Measurements from ENCODE around the gene SLC29A2. TPM values are rescaled to one million over a fixed set of nuclear protein-coding genes. Genes with fewer than 3 reads are reported as not detected.

SLC29A2 gene
- total and polyA plus RNA-seq, 2 of the 8 experiments (the other 6 are each of a cell fraction or from before 2014, with no cell fraction given), result 29.3 to 31.6 TPM

- H4K91ac ChIP-seq (replicated peaks; ENCODE audit: insufficient read length, low read length), result no peak overlapping the region
- no peaks in the 10 kb centered on the region for H3K79me1 ChIP-seq (ENCODE audit: low read depth, low read length)
- no peak overlapping the region for H3K18ac ChIP-seq (ENCODE audit: extremely low read depth, low read length)
- H3K4me2 ChIP-seq (ENCODE audit: insufficient read depth in 1 of 2, low read depth in 2 of 2, low read length in 2 of 2), result no peak overlapping the region
- no peak overlapping the region for H2BK20ac ChIP-seq (ENCODE audit: low read length)
- no peak overlapping the region for H3K27ac ChIP-seq (ENCODE audit: low read depth, low read length)
- no peaks in the 10 kb centered on the region for H3K27me3 ChIP-seq (replicated peaks in 1 of 4; ENCODE audit: control insufficient read depth in 3 of 4, extremely low read depth in 1 of 4, insufficient read depth in 3 of 4, low read length in 3 of 4)
- H3K23ac ChIP-seq (ENCODE audit: insufficient read length), result no peak overlapping the region
- peaks cover 24 to 43% (median 41%) of the 10 kb centered on the region in 4 experiments for H3K36me3 ChIP-seq (ENCODE audit: control insufficient read depth in 2 of 4, insufficient read depth in 4 of 4, low read length in 3 of 4)
- H2BK12ac ChIP-seq (ENCODE audit: low read depth, low read length), result no peak overlapping the region
- no peak overlapping the region for H3K56ac ChIP-seq (replicated peaks; ENCODE audit: insufficient read length, low read depth, low read length)
- H4K5ac ChIP-seq (ENCODE audit: insufficient read length, low read depth, low read length), result no peak overlapping the region
- no peak overlapping the region for H4K8ac ChIP-seq (ENCODE audit: extremely low read depth, insufficient read depth, low read length)
- ChIA-PET POLR2A (ENCODE audit: partially characterized antibody) (interaction anchor here (0.7 to 28.7 kb wide), 9 partner anchors 6 to 361 kb away, joined by 3 to 487 read pairs (median 4); partner anchors contain the start of genes B4GAT1, BRMS1, CD248 and RIN1), CTCF (ENCODE audit: partially characterized antibody) (interaction anchor here (0.8 to 4.4 kb wide), 14 partner anchors 11 to 519 kb away, joined by 3 to 39 read pairs (median 5); partner anchors contain the start of genes NPAS4 and RIN1)
- no peaks in the 10 kb centered on the region for H3K23me2 ChIP-seq (ENCODE audit: low read depth, low read length)
- peaks cover 3 to 21% of the 10 kb centered on the region in 2 experiments for H4K20me1 ChIP-seq (replicated peaks in 1 of 2; ENCODE audit: control insufficient read depth in 1 of 2, insufficient read depth in 2 of 2, low read length in 2 of 2)
- WGBS, 2 experiments (ENCODE audit: extremely low coverage in 1 of 2, insufficient coverage in 1 of 2, insufficient read length in 1 of 2, insufficient replicate concordance in 2 of 2, low coverage in 1 of 2, low lambda C conversion rate in 2 of 2, missing lambda C conversion rate in 1 of 2), result 88% methylated on average over 9 of the region's 9 CpGs; no CpG with 5 or more reads in 1 of the 2 experiments
- H2BK120ac ChIP-seq (replicated peaks; ENCODE audit: low read depth, low read length), result no peak overlapping the region
- H2AFZ ChIP-seq (ENCODE audit: low read length), result no peak overlapping the region
- H2AK5ac ChIP-seq (ENCODE audit: low read depth, low read length), result no peak overlapping the region
- no peak for DNase-seq (ENCODE audit: low read depth in 1 of 2, low spot score in 2 of 2)
- H3K9me3 ChIP-seq (ENCODE audit: insufficient read depth in 2 of 2, low read depth in 1 of 2, low read length in 1 of 2), result no peaks in the 10 kb centered on the region
- no peak overlapping the region for H2BK15ac ChIP-seq (ENCODE audit: low read length)
- no peak overlapping the region for H2BK5ac ChIP-seq (ENCODE audit: low read depth, low read length)
- H3K14ac ChIP-seq (ENCODE audit: insufficient read length), result no peak overlapping the region
- TF ChIP-seq CEBPB (IDR thresholded peaks at IDR 0.05; ENCODE audit: low read depth, low read length), result no peak
- TF ChIP-seq POLR2A (IDR thresholded peaks at IDR 0.05; ENCODE audit: control extremely low read depth in 1 of 2, low read depth in 2 of 2, low read length in 2 of 2), result peak in 1 of 2 experiments; percentile 16; a peak in 2 of 3 replicates
- H3K9ac ChIP-seq (replicated peaks in 1 of 4; ENCODE audit: extremely low read depth in 1 of 4, low read depth in 3 of 4, low read length in 3 of 4), result no peak overlapping the region
- peaks cover 0 to 3% (median 0%) of the 10 kb centered on the region in 4 experiments; a peak in 1 of 7 replicates for H3K4me1 ChIP-seq (replicated peaks in 1 of 4; ENCODE audit: control insufficient read depth in 3 of 4, insufficient read depth in 4 of 4, low read length in 3 of 4)
- H3K4me3 ChIP-seq (ENCODE audit: extremely low read depth in 1 of 4, insufficient read depth in 2 of 4, low read depth in 3 of 4, low read length in 4 of 4), result no peak overlapping the region
- FAIRE-seq, result no peak
- no peaks in the 10 kb centered on the region for H3K79me2 ChIP-seq (ENCODE audit: control insufficient read depth in 1 of 2, insufficient read depth in 2 of 2, low read length in 2 of 2)
- no peak overlapping the region for H3K4ac ChIP-seq (replicated peaks; ENCODE audit: insufficient read length, low read depth, low read length)
Measured at GRCh38 chr11:66362481-66363147, 8.9 kb downstream of the SLC29A2 start.
